Retinal pigment epithelial cell (primary cell): ENCODE results near the gene ALDH1L2.

Source experiments
- DNase-seq: peaks from one replicate; pipeline ENCODE4 v3.0.0-alpha.2; 2010; ENCODE audit warnings: low read depth
- H3K4me3 ChIP-seq: 2 replicates; pipeline ENCODE4 v1.5.1; 2011; ENCODE audit warnings: mild to moderate bottlenecking, low read length, control low read depth, moderate library complexity
- CTCF ChIP-seq: conservative IDR thresholded peaks from 2 replicates; pipeline ENCODE4 v1.5.1; 2011; ENCODE audit warnings: low read depth, low read length, control low read depth, inconsistent platforms

Gene ALDH1L2

GRCh38 chr12:105083551-105084105 is 630 bp downstream of the ALDH1L2 start:
- no peak for DNase-seq
- TF ChIP-seq CTCF: no peak
- H3K4me3 ChIP-seq: peak overlapping the region; percentile 54

- no peak for TF ChIP-seq CTCF
- DNase-seq: no peak
- H3K4me3 ChIP-seq: no peak overlapping the region
Measured at GRCh38 chr12:105083031-105083430, 1.2 kb downstream of the ALDH1L2 start.

- H3K4me3 ChIP-seq: no peak overlapping the region
- TF ChIP-seq CTCF: no peak
- no peak for DNase-seq
Measured at GRCh38 chr12:105078712-105079570, 5.3 kb downstream of the ALDH1L2 start.

- DNase-seq: no peak
- H3K4me3 ChIP-seq: no peak overlapping the region
- TF ChIP-seq CTCF: no peak
Measured at GRCh38 chr12:105077435-105077834, 6.8 kb downstream of the ALDH1L2 start.

- no peak overlapping the region for H3K4me3 ChIP-seq
- no peak for TF ChIP-seq CTCF
- DNase-seq: no peak
Measured at GRCh38 chr12:105076913-105077312, 7.3 kb downstream of the ALDH1L2 start.

GRCh38 chr12:105076098-105076497 is 8.2 kb downstream of the ALDH1L2 start:
- DNase-seq: no peak
- no peak for TF ChIP-seq CTCF
- no peak overlapping the region for H3K4me3 ChIP-seq
